HCT116 (cell line): Measurements from ENCODE around the gene ASPN. TPM values are rescaled to one million over a fixed set of nuclear protein-coding genes. Genes with fewer than 3 reads are reported as not detected.

Experiments
- ATAC-seq: fragments of 200-7000 bp; cut with Tn5 transposase; 2 replicates; pipeline ENCODE4 v1.9.1; 2020; ENCODE audit warnings: mild to moderate bottlenecking, moderate library complexity
- BruUV-seq: library from RNA; stranded (reverse); fragments of 400-500 nt; replicated peaks from 2 replicates; lab custom pipeline; 2021; lab: Mats Ljungman, UMichigan
- CTCF ChIA-PET: fragments of 300-600 bp; sonication (Branson Sonifier 250); formaldehyde crosslinking; loops from one replicate; lab custom pipeline; 2021; ENCODE audit warnings: antibody characterized with exemption; lab: Charles Lee
- POLR2A ChIA-PET: fragments of 300-600, 350-600 bp; sonication (Branson Sonifier 250); formaldehyde crosslinking; loops from one replicate; lab custom pipeline; 2021; ENCODE audit warnings: antibody characterized with exemption; lab: Charles Lee
- RAD21 ChIA-PET, 2 experiments: fragments of 300-600 bp; sonication (Branson Sonifier 250); formaldehyde crosslinking; loops; one replicate each; lab custom pipeline; 2023; ENCODE audit warnings: low total read pairs in 2 of 2; ENCODE audit not compliant: uncharacterized antibody in 2 of 2, unreplicated experiment in 2 of 2, low non-redundant PET in 1 of 2; lab: Charles Lee
- DNase-seq: peaks from one replicate; pipeline ENCODE4 v3.0.0-alpha.2; 2010; ENCODE audit warnings: low read depth, low spot score
- H2AFZ ChIP-seq: fragments of 200-600 bp; shearing (Covaris generic), sonication (generic); 2 replicates; pipeline ENCODE4 v1.6.1; 2017; ENCODE audit warnings: low read depth, mixed run types, mixed read lengths, antibody characterized with exemption, low read length; ENCODE audit not compliant: poor library complexity, severe bottlenecking
- H3K27ac ChIP-seq: 2 replicates; pipeline ENCODE4 v1.5.1; 2012; ENCODE audit warnings: low read depth, low read length
- H3K27me3 ChIP-seq: fragments of 200-600 bp; sonication (generic); 2 replicates; pipeline ENCODE4 v1.6.1; 2016; ENCODE audit warnings: mixed run types, low read length, mixed read lengths; ENCODE audit not compliant: insufficient read depth
- H3K36me3 ChIP-seq, 2 experiments: fragments of 200-500 bp in 1 of 2; fragments of 200-600 bp in 1 of 2; sonication (Bioruptor generic) in 1 of 2; sonication (generic) in 1 of 2; 2 replicates each; pipeline versions ENCODE4 v1.5.1 to v1.6.1; 2014 to 2016; ENCODE audit warnings: low read length in 2 of 2, inconsistent platforms in 1 of 2, mixed read lengths in 1 of 2, mixed run types in 1 of 2; ENCODE audit not compliant: insufficient read depth in 2 of 2, control insufficient read depth in 1 of 2
- H3K4me1 ChIP-seq, 2 experiments: fragments of 200-600 bp in 1 of 2; sonication (generic) in 1 of 2; 2 replicates each; pipeline versions ENCODE4 v1.5.1 to v1.6.1; 2012 to 2017; ENCODE audit warnings: low read length in 2 of 2, inconsistent platforms in 1 of 2, mild to moderate bottlenecking in 1 of 2, mixed read lengths in 1 of 2, mixed run types in 1 of 2, moderate library complexity in 1 of 2; ENCODE audit not compliant: insufficient read depth in 2 of 2, control insufficient read depth in 1 of 2
- H3K4me2 ChIP-seq: fragments of 200-600 bp; sonication (generic); 2 replicates; pipeline ENCODE4 v1.6.1; 2017; ENCODE audit warnings: mixed run types, low read length, mixed read lengths
- H3K4me3 ChIP-seq, 2 experiments: fragments of 200-600 bp in 1 of 2; sonication (generic) in 1 of 2; replicated peaks in 1 of 2; 2 replicates each; pipeline ENCODE4 v1.5.1; 2011 to 2016; ENCODE audit warnings: low read length in 2 of 2, control low read depth in 1 of 2, low read depth in 1 of 2, mild to moderate bottlenecking in 1 of 2, mixed read lengths in 1 of 2, mixed run types in 1 of 2
- H3K79me2 ChIP-seq: fragments of 200-600 bp; sonication (generic); 2 replicates; pipeline ENCODE4 v1.6.1; 2017; ENCODE audit warnings: mild to moderate bottlenecking, mixed run types, low read length, moderate library complexity, mixed read lengths; ENCODE audit not compliant: insufficient read depth
- H3K9ac ChIP-seq: fragments of 200-600 bp; sonication (generic); 2 replicates; pipeline ENCODE4 v1.6.1; 2016; ENCODE audit warnings: low read length, mixed read lengths
- H3K9me2 ChIP-seq: fragments of 200-600 bp; sonication (generic), shearing (Covaris generic); 2 replicates; pipeline ENCODE4 v1.6.1; 2017; ENCODE audit warnings: mixed run types, mild to moderate bottlenecking, moderate library complexity; ENCODE audit not compliant: insufficient read depth
- H3K9me3 ChIP-seq, 2 experiments: fragments of 200-500 bp in 1 of 2; fragments of 200-600 bp in 1 of 2; sonication (Bioruptor generic) in 1 of 2; sonication (generic) in 1 of 2; 2 replicates each; pipeline ENCODE4 v1.6.1; 2014 to 2017; ENCODE audit warnings: low read length in 2 of 2, mixed read lengths in 2 of 2, inconsistent platforms in 1 of 2, low read depth in 1 of 2, mild to moderate bottlenecking in 1 of 2, mixed run types in 1 of 2, moderate library complexity in 1 of 2; ENCODE audit not compliant: control insufficient read depth in 1 of 2, insufficient read depth in 1 of 2
- H4K20me1 ChIP-seq: fragments of 200-600 bp; sonication (generic), shearing (Covaris generic); 2 replicates; pipeline ENCODE4 v1.6.1; 2017; ENCODE audit warnings: mixed run types, mild to moderate bottlenecking, moderate library complexity; ENCODE audit not compliant: insufficient read depth
- ELF1 ChIP-seq: IDR thresholded peaks from 2 replicates; pipeline ENCODE4 v1.6.1; 2012; ENCODE audit warnings: low read depth, borderline replicate concordance
- POLR2AphosphoS5 ChIP-seq: IDR thresholded peaks from 2 replicates; pipeline ENCODE4 v1.6.1; 2011; ENCODE audit warnings: mild to moderate bottlenecking, low read depth, low read length, moderate library complexity
- SIN3A ChIP-seq: IDR thresholded peaks from 2 replicates; pipeline ENCODE4 v1.6.1; 2012; ENCODE audit warnings: low read depth
- SP1 ChIP-seq: IDR thresholded peaks from 2 replicates; pipeline ENCODE4 v1.6.1; 2012; ENCODE audit warnings: low read depth
- TCF7L2 ChIP-seq: IDR thresholded peaks from 2 replicates; pipeline ENCODE4 v1.7.0; 2011; ENCODE audit warnings: borderline replicate concordance, inconsistent platforms; ENCODE audit not compliant: insufficient read depth, insufficient read length; ENCODE audit errors: extremely low read depth
- ZNF274 ChIP-seq: fragments of 200-500 bp; sonication (Bioruptor generic); IDR thresholded peaks from 2 replicates; pipeline ENCODE4 v1.6.1; 2014; ENCODE audit warnings: mild to moderate bottlenecking, low read depth, low read length, inconsistent platforms
- intact Hi-C: fragments of 100-400 bp; cut with micrococcal nuclease; formaldehyde crosslinking; loops from 2 replicates; pipeline ENCODE4 v1.10.0; 2022
- total RNA-seq: library from RNA; stranded (reverse); gene quantifications from one replicate; pipeline ENCODE4 v1.2.1, GENCODE V29; 2021; ENCODE audit not compliant: unreplicated experiment
- TF ChIP-seq, protein P1 (sequence below), 3 experiments: fragments of 200-600 bp in 1 of 3; sonication (generic) in 1 of 3; IDR thresholded peaks in 2 of 3; conservative IDR thresholded peaks in 1 of 3; 2 replicates each; pipeline ENCODE4 v1.5.1; 2012 to 2017; ENCODE audit warnings: low read depth in 2 of 3, low read length in 2 of 3, antibody characterized with exemption in 1 of 3, borderline replicate concordance in 1 of 3, control low read depth in 1 of 3, mild to moderate bottlenecking in 1 of 3, mixed read lengths in 1 of 3, mixed run types in 1 of 3, moderate library complexity in 1 of 3; ENCODE audit not compliant: insufficient read depth in 1 of 3
- TF ChIP-seq, protein P2 (sequence below): IDR thresholded peaks from 2 replicates; pipeline ENCODE4 v1.6.1; 2011; ENCODE audit warnings: mild to moderate bottlenecking, low read length, moderate library complexity; ENCODE audit not compliant: insufficient replicate concordance; ENCODE audit errors: extremely low read depth
- TF ChIP-seq, protein P3 (sequence below): IDR thresholded peaks from 2 replicates; pipeline ENCODE4 v1.6.1; 2012

The ASPN gene
- total RNA-seq, 1 experiment from 2014 or later, result not detected

DNA sequence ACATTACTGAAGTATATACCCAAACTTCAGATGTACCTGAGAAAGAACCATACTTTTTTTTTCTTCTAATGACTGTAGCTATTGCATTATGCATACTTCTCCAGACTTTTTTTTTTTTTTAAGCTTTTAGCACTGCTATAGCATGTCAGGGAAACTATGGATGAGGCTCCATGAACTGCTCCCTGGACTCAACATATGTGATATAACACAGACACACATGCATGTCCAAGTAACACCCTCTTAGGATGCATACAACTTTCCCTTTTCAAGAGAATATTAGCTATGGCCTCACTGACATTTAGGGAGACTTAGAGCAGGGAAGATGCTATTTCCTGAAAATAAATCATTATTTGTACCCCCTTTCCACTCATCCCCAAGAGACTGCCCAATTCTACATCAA is 499 bp upstream of the ASPN start:
- H3K4me2 ChIP-seq, result no peak overlapping the region
- no peak overlapping the region for H3K9ac ChIP-seq
- peaks cover 0 to 14% of the 10 kb centered on the region in 2 experiments; a peak in 2 of 4 replicates for H3K4me1 ChIP-seq
- RAD21 ChIA-PET, result no interaction called here
- H3K4me3 ChIP-seq, result no peak overlapping the region
- TF ChIP-seq, protein P1, sequence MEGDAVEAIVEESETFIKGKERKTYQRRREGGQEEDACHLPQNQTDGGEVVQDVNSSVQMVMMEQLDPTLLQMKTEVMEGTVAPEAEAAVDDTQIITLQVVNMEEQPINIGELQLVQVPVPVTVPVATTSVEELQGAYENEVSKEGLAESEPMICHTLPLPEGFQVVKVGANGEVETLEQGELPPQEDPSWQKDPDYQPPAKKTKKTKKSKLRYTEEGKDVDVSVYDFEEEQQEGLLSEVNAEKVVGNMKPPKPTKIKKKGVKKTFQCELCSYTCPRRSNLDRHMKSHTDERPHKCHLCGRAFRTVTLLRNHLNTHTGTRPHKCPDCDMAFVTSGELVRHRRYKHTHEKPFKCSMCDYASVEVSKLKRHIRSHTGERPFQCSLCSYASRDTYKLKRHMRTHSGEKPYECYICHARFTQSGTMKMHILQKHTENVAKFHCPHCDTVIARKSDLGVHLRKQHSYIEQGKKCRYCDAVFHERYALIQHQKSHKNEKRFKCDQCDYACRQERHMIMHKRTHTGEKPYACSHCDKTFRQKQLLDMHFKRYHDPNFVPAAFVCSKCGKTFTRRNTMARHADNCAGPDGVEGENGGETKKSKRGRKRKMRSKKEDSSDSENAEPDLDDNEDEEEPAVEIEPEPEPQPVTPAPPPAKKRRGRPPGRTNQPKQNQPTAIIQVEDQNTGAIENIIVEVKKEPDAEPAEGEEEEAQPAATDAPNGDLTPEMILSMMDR (IDR thresholded peaks at IDR 0.05 in 2 of 3, conservative IDR thresholded peaks at IDR 0.05 in 1 of 3; ENCODE audit: borderline replicate concordance in 1 of 3, insufficient read depth in 1 of 3, low read depth in 2 of 3, low read length in 2 of 3), result no peak
- no peak for TF ChIP-seq ZNF274
- no peak for TF ChIP-seq POLR2AphosphoS5
- TF ChIP-seq TCF7L2, result no peak
- TF ChIP-seq ELF1, result no peak
- no peak for TF ChIP-seq SIN3A
- TF ChIP-seq, protein P2, sequence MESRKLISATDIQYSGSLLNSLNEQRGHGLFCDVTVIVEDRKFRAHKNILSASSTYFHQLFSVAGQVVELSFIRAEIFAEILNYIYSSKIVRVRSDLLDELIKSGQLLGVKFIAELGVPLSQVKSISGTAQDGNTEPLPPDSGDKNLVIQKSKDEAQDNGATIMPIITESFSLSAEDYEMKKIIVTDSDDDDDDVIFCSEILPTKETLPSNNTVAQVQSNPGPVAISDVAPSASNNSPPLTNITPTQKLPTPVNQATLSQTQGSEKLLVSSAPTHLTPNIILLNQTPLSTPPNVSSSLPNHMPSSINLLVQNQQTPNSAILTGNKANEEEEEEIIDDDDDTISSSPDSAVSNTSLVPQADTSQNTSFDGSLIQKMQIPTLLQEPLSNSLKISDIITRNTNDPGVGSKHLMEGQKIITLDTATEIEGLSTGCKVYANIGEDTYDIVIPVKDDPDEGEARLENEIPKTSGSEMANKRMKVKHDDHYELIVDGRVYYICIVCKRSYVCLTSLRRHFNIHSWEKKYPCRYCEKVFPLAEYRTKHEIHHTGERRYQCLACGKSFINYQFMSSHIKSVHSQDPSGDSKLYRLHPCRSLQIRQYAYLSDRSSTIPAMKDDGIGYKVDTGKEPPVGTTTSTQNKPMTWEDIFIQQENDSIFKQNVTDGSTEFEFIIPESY, result no peak
- no peak for TF ChIP-seq SP1
- TF ChIP-seq, protein P3, sequence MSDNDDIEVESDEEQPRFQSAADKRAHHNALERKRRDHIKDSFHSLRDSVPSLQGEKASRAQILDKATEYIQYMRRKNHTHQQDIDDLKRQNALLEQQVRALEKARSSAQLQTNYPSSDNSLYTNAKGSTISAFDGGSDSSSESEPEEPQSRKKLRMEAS, result no peak
- CTCF ChIA-PET, result no interaction called here
- no peaks in the 10 kb centered on the region for H3K79me2 ChIP-seq
- H4K20me1 ChIP-seq, result no peaks in the 10 kb centered on the region
- no peak for ATAC-seq
- no peaks in the 10 kb centered on the region for H3K9me3 ChIP-seq
- no peaks in the 10 kb centered on the region for H3K27me3 ChIP-seq
- no peak for DNase-seq
- no peaks in the 10 kb centered on the region for H3K9me2 ChIP-seq
- POLR2A ChIA-PET, result no interaction called here
- no TSS peak for BruUV-seq
- no peak overlapping the region for H2AFZ ChIP-seq
- H3K27ac ChIP-seq, result no peak overlapping the region
- intact Hi-C loops, result no loop called here
- H3K36me3 ChIP-seq, result no peaks in the 10 kb centered on the region
